Mesendoderm (in vitro differentiated cells): Measurements from ENCODE around the gene HHEX. TPM values are rescaled to one million over a fixed set of nuclear protein-coding genes. Genes with fewer than 3 reads are reported as not detected.

Experiments used
- small RNA-seq: library from polyadenylated mRNA; stranded (forward); fragments of <200 nt; extraction: miRNeasy Mini kit (QIAGEN cat#:217004); gene quantifications from one replicate; pipeline ENCODE3, GENCODE V24; 2013; ENCODE audit not compliant: insufficient read depth

HHEX gene

Small RNA genes lying within 50 kb of the gene (small RNA-seq; reads per million reads assigned to genes)
- gene RF00019 = not detected
- gene RN7SL644P = not detected
